Measurements from ENCODE around the gene UNKL. TPM values are rescaled to one million over a fixed set of nuclear protein-coding genes. Genes with fewer than 3 reads are reported as not detected.
"Not testable (repeated sequence)": the region's sequence is repeated elsewhere in the genome, so short reads cannot be mapped to it uniquely, and the experiment has no call there.

The UNKL gene
- total RNA-seq, 3 donors from 2014 or later (not counting 1 experiment from before 2014, with no cell fraction given): 114 to 130 (median 127) TPM

GRCh38 chr16:1443403-1443973, 29.0 kb upstream of the UNKL start:
- WGBS (ENCODE audit: insufficient coverage): 90% methylated on average over 38 of the region's 38 CpGs
- TF ChIP-seq CTCF (IDR thresholded peaks at IDR 0.05): no peak
- H3K4me3 Mint-ChIP-seq: no peak overlapping the region
- intact Hi-C loops (cut with micrococcal nuclease): no loop called here
- no peaks in the 10 kb centered on the region for H3K9me3 Mint-ChIP-seq
- Histone ChIP-seq H3K27ac (ENCODE audit: low read length) (no peak overlapping the region), H3K27me3 (ENCODE audit: control insufficient read depth, insufficient read depth, low read length) (no peaks in the 10 kb centered on the region), H3K4me3 (ENCODE audit: low read length) (no peak overlapping the region), H3K36me3 (ENCODE audit: control insufficient read depth, insufficient read depth, low read length) (peaks cover 13% of the 10 kb centered on the region), H3K9me3 (ENCODE audit: control insufficient read depth, insufficient read depth, low read length) (no peaks in the 10 kb centered on the region), H3K4me1 (ENCODE audit: control insufficient read depth, insufficient read depth, low read length) (peaks cover 11% of the 10 kb centered on the region)
- peaks cover 0 to 10% of the 10 kb centered on the region in 2 donors for H3K4me1 Mint-ChIP-seq
- no peak overlapping the region for H3K27ac Mint-ChIP-seq
- H3K27me3 Mint-ChIP-seq (ENCODE audit: low read depth in 2 of 2): no peaks in the 10 kb centered on the region
- H3K36me3 Mint-ChIP-seq: no peaks in the 10 kb centered on the region
- no peak for DNase-seq
- no peak for ATAC-seq

- no peaks in the 10 kb centered on the region for H3K27me3 Mint-ChIP-seq (ENCODE audit: low read depth in 2 of 2)
- ATAC-seq (no peak), DNase-seq (no peak)
- peaks cover 10% of the 10 kb centered on the region for H3K36me3 ChIP-seq (ENCODE audit: control insufficient read depth, insufficient read depth, low read length)
- peaks cover 11% of the 10 kb centered on the region for H3K4me1 ChIP-seq (ENCODE audit: control insufficient read depth, insufficient read depth, low read length)
- no peak overlapping the region for H3K27ac Mint-ChIP-seq
- no peak overlapping the region for H3K4me3 Mint-ChIP-seq
- no peaks in the 10 kb centered on the region for H3K9me3 ChIP-seq (ENCODE audit: control insufficient read depth, insufficient read depth, low read length)
- H3K27ac ChIP-seq (ENCODE audit: low read length): no peak overlapping the region
- peaks cover 0 to 10% of the 10 kb centered on the region in 2 donors for H3K4me1 Mint-ChIP-seq
- no peaks in the 10 kb centered on the region for H3K9me3 Mint-ChIP-seq
- no peaks in the 10 kb centered on the region for H3K27me3 ChIP-seq (ENCODE audit: control insufficient read depth, insufficient read depth, low read length)
- intact Hi-C loops (cut with micrococcal nuclease): no loop called here
- no peaks in the 10 kb centered on the region for H3K36me3 Mint-ChIP-seq
- TF ChIP-seq CTCF (IDR thresholded peaks at IDR 0.05): no peak
- 89% methylated on average over 24 of the region's 24 CpGs for WGBS (ENCODE audit: insufficient coverage)
- H3K4me3 ChIP-seq (ENCODE audit: low read length): no peak overlapping the region
Measured at GRCh38 chr16:1442697-1443096, 28.2 kb upstream of the UNKL start.

GRCh38 chr16:1441391-1441829, 26.9 kb upstream of the UNKL start:
- TF ChIP-seq CTCF (IDR thresholded peaks at IDR 0.05): no peak
- intact Hi-C loops (cut with micrococcal nuclease): no loop called here
- 92% methylated on average over 22 of the region's 22 CpGs for WGBS (ENCODE audit: insufficient coverage)
- H3K9me3 Mint-ChIP-seq: no peaks in the 10 kb centered on the region
- no peaks in the 10 kb centered on the region for H3K36me3 Mint-ChIP-seq
- Histone ChIP-seq H3K4me1 (ENCODE audit: control insufficient read depth, insufficient read depth, low read length) (peaks cover 11% of the 10 kb centered on the region), H3K9me3 (ENCODE audit: control insufficient read depth, insufficient read depth, low read length) (no peaks in the 10 kb centered on the region), H3K27me3 (ENCODE audit: control insufficient read depth, insufficient read depth, low read length) (no peaks in the 10 kb centered on the region), H3K4me3 (ENCODE audit: low read length) (no peak overlapping the region), H3K27ac (ENCODE audit: low read length) (no peak overlapping the region), H3K36me3 (ENCODE audit: control insufficient read depth, insufficient read depth, low read length) (peaks cover 4% of the 10 kb centered on the region)
- no peak overlapping the region for H3K4me3 Mint-ChIP-seq
- ATAC-seq (no peak), DNase-seq (no peak)
- no peak overlapping the region for H3K27ac Mint-ChIP-seq
- peaks cover 0 to 10% of the 10 kb centered on the region in 2 donors for H3K4me1 Mint-ChIP-seq
- no peaks in the 10 kb centered on the region for H3K27me3 Mint-ChIP-seq (ENCODE audit: low read depth in 2 of 2)

- ATAC-seq; DNase-seq; H3K4me1 ChIP-seq (ENCODE audit: control insufficient read depth, insufficient read depth, low read length); H3K36me3 Mint-ChIP-seq; intact Hi-C loops (cut with micrococcal nuclease); H3K4me1 Mint-ChIP-seq; H3K36me3 ChIP-seq (ENCODE audit: control insufficient read depth, insufficient read depth, low read length); H3K4me3 Mint-ChIP-seq; H3K27ac ChIP-seq (ENCODE audit: low read length); H3K27me3 ChIP-seq (ENCODE audit: control insufficient read depth, insufficient read depth, low read length); H3K4me3 ChIP-seq (ENCODE audit: low read length); H3K27ac Mint-ChIP-seq; H3K9me3 Mint-ChIP-seq; H3K27me3 Mint-ChIP-seq (ENCODE audit: low read depth in 2 of 2); H3K9me3 ChIP-seq (ENCODE audit: control insufficient read depth, insufficient read depth, low read length): not testable (repeated sequence)
- 100% methylated on average over 4 of the region's 4 CpGs for WGBS (ENCODE audit: insufficient coverage)
Measured at GRCh38 chr16:1439699-1440074, 25.2 kb upstream of the UNKL start.
